ENCODE data around the gene NUCB2. TPM values are rescaled to one million over a fixed set of nuclear protein-coding genes. Genes with fewer than 3 reads are reported as not detected.
"Not testable (repeated sequence)": the region's sequence is repeated elsewhere in the genome, so short reads cannot be mapped to it uniquely, and the experiment has no call there.

NUCB2 gene
- total RNA-seq, 1 donor from 2014 or later, result 31.3 TPM

GRCh38 chr11:17268500-17268899 lies 8.0 kb upstream of the NUCB2 start:
- not testable (repeated sequence) for DNase-seq (ENCODE audit: low read depth in 2 of 2)

GRCh38 chr11:17268902-17269301 lies 7.6 kb upstream of the NUCB2 start:
- DNase-seq (ENCODE audit: low read depth in 2 of 2), result no peak

- DNase-seq (ENCODE audit: low read depth in 2 of 2), result no peak
Measured at GRCh38 chr11:17272801-17273200, 3.7 kb upstream of the NUCB2 start.

GRCh38 chr11:17273211-17273610 lies 3.3 kb upstream of the NUCB2 start:
- no peak for DNase-seq (ENCODE audit: low read depth in 2 of 2)

- no peak for DNase-seq (ENCODE audit: low read depth in 2 of 2)
Measured at GRCh38 chr11:17273668-17274282, 2.8 kb upstream of the NUCB2 start.

- DNase-seq (ENCODE audit: low read depth in 2 of 2), result no peak
Measured at GRCh38 chr11:17275400-17276235, 921 bp upstream of the NUCB2 start.

- peak; percentile 26 to 28 for DNase-seq (ENCODE audit: low read depth in 2 of 2)
Measured at GRCh38 chr11:17277024-17277584, 565 bp downstream of the NUCB2 start.

- DNase-seq (ENCODE audit: low read depth in 2 of 2), result no peak
Measured at GRCh38 chr11:17280494-17281127, 4.1 kb downstream of the NUCB2 start.

GRCh38 chr11:17286332-17286731 lies 9.8 kb downstream of the NUCB2 start:
- DNase-seq (ENCODE audit: low read depth in 2 of 2), result no peak

GRCh38 chr11:17287058-17287457 lies 10.5 kb downstream of the NUCB2 start:
- DNase-seq (ENCODE audit: low read depth in 2 of 2), result no peak

- no peak for DNase-seq (ENCODE audit: low read depth in 2 of 2)
Measured at GRCh38 chr11:17291710-17292109, 15.2 kb downstream of the NUCB2 start.

- no peak for DNase-seq (ENCODE audit: low read depth in 2 of 2)
Measured at GRCh38 chr11:17293311-17293710, 16.8 kb downstream of the NUCB2 start.

GRCh38 chr11:17294033-17294432 lies 17.5 kb downstream of the NUCB2 start:
- DNase-seq (ENCODE audit: low read depth in 2 of 2), result no peak

- peak in 1 of 2 donors; percentile 19 for DNase-seq (ENCODE audit: low read depth in 2 of 2)
Measured at GRCh38 chr11:17296852-17297559, 20.5 kb downstream of the NUCB2 start.

GRCh38 chr11:17298302-17298701 lies 21.8 kb downstream of the NUCB2 start:
- DNase-seq (ENCODE audit: low read depth in 2 of 2), result no peak

- no peak for DNase-seq (ENCODE audit: low read depth in 2 of 2)
Measured at GRCh38 chr11:17300372-17300771, 23.8 kb downstream of the NUCB2 start.

- DNase-seq (ENCODE audit: low read depth in 2 of 2), result no peak
Measured at GRCh38 chr11:17313349-17314231, 37.1 kb downstream of the NUCB2 start.

- DNase-seq (ENCODE audit: low read depth in 2 of 2), result peak in 1 of 2 donors; percentile 65
Measured at GRCh38 chr11:17314232-17314547, 37.7 kb downstream of the NUCB2 start.

- DNase-seq (ENCODE audit: low read depth in 2 of 2), result no peak
Measured at GRCh38 chr11:17314904-17315426, 38.4 kb downstream of the NUCB2 start.

GRCh38 chr11:17328871-17329494 lies 52.4 kb downstream of the NUCB2 start:
- DNase-seq (ENCODE audit: low read depth in 2 of 2), result no peak
